ENCODE results near the gene KIF2C.
"Not testable (repeated sequence)": the region's sequence is repeated elsewhere in the genome, so short reads cannot be mapped to it uniquely, and the experiment has no call there.

Gene KIF2C

GRCh38 chr1:44799770-44800584 is 60.3 kb downstream of the KIF2C start, which contains the start of gene PLK3:
TSS of gene PLK3 (plus strand) at chr1:44800377. CDS start at chr1:44800464, 87 bp downstream.
- DNase-seq = peak; percentile 98

- DNase-seq = no peak
Observed at GRCh38 chr1:44801491-44802305, 62.1 kb downstream of the KIF2C start.

- no peak for DNase-seq
Observed at GRCh38 chr1:44802306-44803061, 62.8 kb downstream of the KIF2C start.

GRCh38 chr1:44803062-44803311 is 63.4 kb downstream of the KIF2C start:
- DNase-seq = no peak

- DNase-seq = no peak
Observed at GRCh38 chr1:44803312-44804095, 63.9 kb downstream of the KIF2C start.

- no peak for DNase-seq
Observed at GRCh38 chr1:44805311-44806024, 65.8 kb downstream of the KIF2C start.

- no peak for DNase-seq
Observed at GRCh38 chr1:44806025-44806703, 66.5 kb downstream of the KIF2C start.

- no peak for DNase-seq
Observed at GRCh38 chr1:44806704-44807363, 67.2 kb downstream of the KIF2C start, which contains the start of gene DYNLT4. TSS of gene DYNLT4 (minus strand) at chr1:44807351. CDS start at chr1:44806668, 683 bp downstream.

GRCh38 chr1:44807364-44808062 is 67.9 kb downstream of the KIF2C start:
- DNase-seq = peak; percentile 83

- DNase-seq = no peak
Observed at GRCh38 chr1:44808063-44808937, 68.7 kb downstream of the KIF2C start, which contains the start of gene BTBD19. TSS of gene BTBD19 (plus strand) at chr1:44808523. CDS start at chr1:44808821, 298 bp downstream.

- DNase-seq = peak; percentile 84
Observed at GRCh38 chr1:44808938-44809917, 69.6 kb downstream of the KIF2C start.

- no peak for DNase-seq
Observed at GRCh38 chr1:44810101-44810761, 70.6 kb downstream of the KIF2C start.

- not testable (repeated sequence) for DNase-seq
Observed at GRCh38 chr1:44810762-44811105, 71.1 kb downstream of the KIF2C start.

- DNase-seq = no peak
Observed at GRCh38 chr1:44811234-44811633, 71.6 kb downstream of the KIF2C start.

GRCh38 chr1:44812822-44813543 is 73.3 kb downstream of the KIF2C start:
- no peak for DNase-seq

- DNase-seq = not testable (repeated sequence)
Observed at GRCh38 chr1:44815926-44816325, 76.3 kb downstream of the KIF2C start.

All from activated CD4-positive, alpha-beta T cell treated with anti-CD3 and anti-CD28 coated beads for 1 hour (primary cell).